Activated CD8-positive, alpha-beta memory T cell treated with anti-CD3 and anti-CD28 coated beads, Interleukin-2, amount 50 U/mL, for 4 hours (primary cell): ENCODE data around the gene ABAT.

Experiments used
- DNase-seq: peaks from one replicate; pipeline ENCODE4 v3.0.0-alpha.2; 2020

Gene ABAT

DNA sequence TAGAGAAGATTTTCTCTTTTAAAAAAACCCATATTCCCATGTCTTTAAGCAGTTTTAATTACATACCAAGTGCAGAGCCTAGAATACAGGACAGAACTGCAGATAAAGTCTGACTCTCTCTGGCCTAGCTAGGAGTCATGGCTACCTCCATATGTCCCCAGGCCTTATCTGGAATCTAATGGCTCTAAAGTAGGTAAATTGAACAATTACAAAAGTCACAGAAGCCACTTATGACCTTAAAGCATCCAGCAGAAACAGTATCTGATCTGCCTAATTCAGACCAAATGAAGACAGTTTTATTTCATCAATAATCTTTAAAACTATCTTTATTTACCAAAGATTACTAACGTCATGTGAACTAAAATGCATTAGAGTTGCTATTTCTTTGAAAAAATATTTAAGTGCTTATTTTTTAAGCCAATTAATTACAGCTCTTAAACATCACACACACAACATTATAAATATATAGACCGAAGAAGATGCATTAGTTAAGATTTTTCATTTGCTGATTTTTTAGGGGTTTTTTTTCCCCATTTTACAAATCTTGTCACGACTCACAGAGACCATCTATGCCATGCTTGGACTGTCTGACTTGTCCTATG is 152.0 kb downstream of the ABAT start:
- DNase-seq, result no peak

DNA sequence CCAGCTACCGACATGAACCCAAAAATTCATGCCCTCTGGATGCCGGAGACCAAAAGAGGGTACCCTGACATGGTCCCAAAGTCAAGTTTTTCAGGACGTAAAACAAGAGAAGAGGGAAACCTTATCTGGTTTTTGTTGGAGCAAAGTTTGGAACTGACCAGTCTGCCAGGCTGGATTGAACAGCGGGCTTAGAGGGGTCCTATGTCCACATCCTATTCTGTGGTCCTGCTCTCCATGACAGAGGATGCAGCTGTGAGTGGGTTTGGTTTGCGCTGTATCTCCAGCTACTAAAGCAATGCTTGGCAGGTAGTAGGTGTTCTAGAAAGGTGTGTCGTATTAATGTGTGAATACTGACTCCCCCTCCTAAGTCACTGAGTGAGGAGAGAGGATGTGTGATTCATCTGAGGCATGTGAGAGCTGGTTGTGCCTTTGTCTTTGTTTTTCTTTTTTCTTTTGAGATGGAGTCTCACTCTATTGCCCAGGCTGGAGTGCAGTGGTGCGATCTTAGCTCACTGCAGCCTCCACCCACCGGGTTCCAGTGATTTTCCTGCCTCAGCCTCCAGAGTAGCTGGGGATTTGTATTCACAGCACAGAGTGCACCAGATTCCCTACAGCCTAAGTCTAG is 154.2 kb downstream of the ABAT start:
- DNase-seq, result no peak

DNA sequence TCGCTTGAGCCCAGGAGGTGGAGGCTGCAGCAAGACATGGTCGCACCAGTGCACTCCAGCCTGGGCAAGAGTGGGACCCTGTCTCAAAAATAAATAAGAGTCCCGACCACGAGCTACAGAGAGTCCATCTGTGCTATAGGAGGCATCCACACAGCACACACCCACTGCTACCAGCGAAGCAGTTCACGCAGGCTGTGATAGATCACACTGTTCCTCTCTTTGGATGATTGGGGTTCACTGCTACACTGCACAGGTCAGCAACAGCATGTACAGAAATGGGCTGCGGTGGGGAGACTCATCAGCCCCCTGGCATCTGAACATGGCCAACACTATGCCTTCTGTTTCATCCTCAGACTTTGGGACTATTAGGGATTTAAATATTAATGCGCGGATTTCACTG is 157.0 kb downstream of the ABAT start:
- no peak for DNase-seq

DNA sequence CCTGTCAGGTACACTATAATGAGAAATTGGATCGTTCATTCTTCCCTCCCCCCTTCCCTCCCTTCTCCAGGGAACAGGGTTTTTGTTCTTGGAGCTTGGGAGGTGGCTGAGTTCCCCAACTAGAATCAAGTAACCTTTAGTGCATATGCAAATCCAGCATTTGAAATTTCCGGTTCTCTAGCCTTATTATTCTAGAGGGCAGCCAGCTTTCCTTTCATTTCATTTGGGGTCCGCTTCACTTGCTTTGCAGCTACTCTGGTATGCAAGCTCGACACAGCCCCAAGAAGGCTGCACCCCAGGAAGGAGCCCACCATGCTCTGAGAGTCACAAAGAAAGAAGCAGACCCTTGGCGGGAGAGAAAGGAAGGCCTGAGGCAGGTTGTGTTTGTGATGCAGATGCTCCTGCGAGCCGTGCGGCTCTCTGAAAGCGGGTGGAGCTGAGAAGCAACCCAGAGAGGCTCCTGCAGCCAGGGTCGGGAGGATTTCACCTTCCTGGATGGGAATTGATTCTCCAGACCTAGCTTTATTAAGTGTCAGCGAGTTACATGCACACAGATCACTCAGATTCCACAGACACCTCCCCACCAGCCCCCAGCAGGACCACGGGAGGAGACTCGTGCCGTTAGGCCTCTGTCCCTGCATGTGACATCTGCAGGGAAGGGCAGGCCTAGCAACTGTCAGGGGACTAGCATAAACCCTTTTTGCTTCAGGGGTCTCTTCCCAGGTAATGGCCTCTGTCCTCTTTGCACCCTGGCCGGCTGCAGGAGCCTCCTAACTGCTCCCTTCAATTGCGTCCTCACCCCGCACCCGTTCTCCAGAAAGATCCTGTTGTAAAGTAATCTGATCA is 157.7 kb downstream of the ABAT start:
- no peak for DNase-seq

DNA sequence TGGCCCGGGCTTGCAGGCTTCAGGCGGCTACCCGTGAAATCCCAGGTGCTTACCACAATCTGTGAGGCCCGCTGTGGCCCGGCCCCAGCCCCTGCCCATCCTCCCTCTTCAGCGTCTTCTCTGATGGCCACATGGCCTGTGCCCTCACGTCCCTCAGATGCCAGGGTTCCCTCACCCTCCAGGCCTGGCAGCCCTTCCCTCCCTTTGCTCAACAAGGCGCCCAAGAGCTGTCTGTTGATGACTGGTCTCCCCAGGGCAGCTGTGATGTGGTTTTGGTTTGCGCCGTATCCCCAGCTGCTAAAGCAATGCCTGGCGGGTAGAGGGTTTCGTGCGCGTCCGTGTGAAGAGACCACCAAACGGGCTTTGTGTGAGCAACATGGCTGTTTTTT is 158.3 kb downstream of the ABAT start:
- no peak for DNase-seq
